Stimulated activated CD4-positive, alpha-beta T cell treated with anti-CD3 and anti-CD28 coated beads, Interleukin-2, amount 100 ng/mL, for 4 hours (primary cell): ENCODE data around the gene PLD2.
"Not testable (repeated sequence)": the region's sequence is repeated elsewhere in the genome, so short reads cannot be mapped to it uniquely, and the experiment has no call there.

Experiments used
- DNase-seq: peaks from one replicate; pipeline ENCODE4 v3.0.0-alpha.2; 2020; ENCODE audit warnings: low read depth

The PLD2 gene

GRCh38 chr17:4789951-4790704 is 16.8 kb upstream of the PLD2 start:
- DNase-seq, result peak; percentile 71

DNA sequence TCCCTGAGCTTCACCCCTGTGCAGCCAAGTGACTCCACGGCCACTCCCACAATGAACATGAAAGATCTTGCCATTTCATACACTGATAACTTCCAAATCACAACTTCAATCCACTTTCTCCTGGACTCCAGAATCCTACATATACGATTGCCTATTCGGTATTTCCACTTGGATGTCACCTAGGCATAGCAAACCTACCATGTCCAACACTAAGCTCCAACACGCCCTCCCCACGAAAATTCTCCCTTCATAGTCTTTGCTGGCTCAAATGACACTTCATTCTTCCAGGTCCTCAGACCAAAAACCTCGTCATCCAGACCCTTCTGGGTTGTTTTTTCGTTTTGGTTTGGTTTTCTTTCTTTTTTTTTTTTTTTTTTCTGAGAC is 16.3 kb upstream of the PLD2 start:
- DNase-seq, result no peak

DNA sequence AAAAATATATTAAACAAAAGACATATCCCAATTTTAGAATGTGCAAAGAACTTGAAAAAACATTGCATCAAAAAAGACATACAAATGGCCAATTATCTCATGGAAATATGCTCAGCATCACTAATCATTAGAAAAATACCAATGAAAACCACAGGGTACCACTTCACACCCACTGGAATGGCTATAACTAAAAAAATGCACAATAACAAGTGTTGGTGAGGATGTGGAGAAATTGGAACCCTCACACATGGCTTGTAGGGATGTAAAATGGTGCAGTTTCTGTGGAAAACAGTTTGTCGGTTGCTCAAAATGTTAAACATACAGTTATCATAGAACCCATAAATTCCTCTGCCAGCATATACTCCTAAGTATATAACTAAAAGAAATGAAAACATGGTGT is 11.8 kb upstream of the PLD2 start:
- DNase-seq, result no peak

GRCh38 chr17:4796552-4796920 is 10.4 kb upstream of the PLD2 start:
- no peak for DNase-seq

DNA sequence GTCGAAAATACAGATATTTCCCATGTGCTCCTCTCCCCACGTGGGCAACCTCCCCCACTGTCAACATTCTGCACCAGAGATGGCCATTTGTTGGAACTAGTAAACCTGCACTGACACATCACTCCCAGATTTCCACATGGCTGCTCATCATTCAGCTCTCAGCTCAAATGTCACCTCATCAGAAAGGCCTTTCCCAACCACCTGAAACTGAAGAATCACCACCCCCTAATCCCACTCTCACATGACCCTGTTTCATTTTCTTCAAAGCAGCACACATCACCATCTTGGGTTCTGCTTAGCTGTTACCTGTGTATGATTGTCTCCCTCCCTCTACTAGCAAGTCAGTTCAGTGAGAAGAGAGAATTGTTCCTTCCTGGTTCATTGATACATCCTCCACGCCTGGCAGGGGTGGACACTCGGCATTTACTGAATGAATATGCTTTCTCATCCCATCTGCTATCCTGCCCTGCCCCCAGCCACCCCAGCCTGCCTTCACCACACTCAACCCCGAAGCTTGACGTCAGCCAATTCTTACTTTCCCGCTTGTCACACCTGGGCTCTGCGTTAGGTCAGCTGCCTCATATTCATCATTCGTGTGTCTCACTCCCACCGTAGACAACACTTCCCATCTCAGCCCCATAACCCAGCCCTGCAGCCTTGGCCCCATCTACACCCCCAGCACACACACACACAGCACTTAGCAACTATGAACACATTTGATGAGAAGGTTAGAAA is 6.3 kb upstream of the PLD2 start:
- no peak for DNase-seq

DNA sequence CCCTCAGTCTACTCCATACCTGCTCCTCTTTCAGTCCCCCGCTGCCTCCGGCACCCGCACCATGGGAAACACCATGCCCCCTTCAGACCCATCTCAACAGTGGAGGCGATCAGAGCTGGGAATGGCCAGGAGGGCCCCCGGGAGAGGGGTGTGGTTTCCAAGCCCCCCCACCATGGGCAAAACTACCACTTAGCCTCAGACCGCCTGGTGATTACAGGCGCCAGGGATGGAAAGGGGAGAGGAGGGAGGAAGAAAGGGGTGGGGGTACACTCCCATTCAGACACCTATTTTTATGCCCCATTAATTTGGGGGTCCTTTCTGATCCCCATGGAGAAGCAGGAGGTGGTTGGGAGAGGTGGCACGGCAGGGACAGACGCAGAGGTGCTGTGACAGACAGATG is 4.7 kb upstream of the PLD2 start, which contains the start of gene C17orf114:
TSS of gene C17orf114 (minus strand) at position 101 of the 400 bp plus-strand sequence.
- DNase-seq, result no peak

GRCh38 chr17:4806456-4806776 is 536 bp upstream of the PLD2 start:
- DNase-seq, result no peak

DNA sequence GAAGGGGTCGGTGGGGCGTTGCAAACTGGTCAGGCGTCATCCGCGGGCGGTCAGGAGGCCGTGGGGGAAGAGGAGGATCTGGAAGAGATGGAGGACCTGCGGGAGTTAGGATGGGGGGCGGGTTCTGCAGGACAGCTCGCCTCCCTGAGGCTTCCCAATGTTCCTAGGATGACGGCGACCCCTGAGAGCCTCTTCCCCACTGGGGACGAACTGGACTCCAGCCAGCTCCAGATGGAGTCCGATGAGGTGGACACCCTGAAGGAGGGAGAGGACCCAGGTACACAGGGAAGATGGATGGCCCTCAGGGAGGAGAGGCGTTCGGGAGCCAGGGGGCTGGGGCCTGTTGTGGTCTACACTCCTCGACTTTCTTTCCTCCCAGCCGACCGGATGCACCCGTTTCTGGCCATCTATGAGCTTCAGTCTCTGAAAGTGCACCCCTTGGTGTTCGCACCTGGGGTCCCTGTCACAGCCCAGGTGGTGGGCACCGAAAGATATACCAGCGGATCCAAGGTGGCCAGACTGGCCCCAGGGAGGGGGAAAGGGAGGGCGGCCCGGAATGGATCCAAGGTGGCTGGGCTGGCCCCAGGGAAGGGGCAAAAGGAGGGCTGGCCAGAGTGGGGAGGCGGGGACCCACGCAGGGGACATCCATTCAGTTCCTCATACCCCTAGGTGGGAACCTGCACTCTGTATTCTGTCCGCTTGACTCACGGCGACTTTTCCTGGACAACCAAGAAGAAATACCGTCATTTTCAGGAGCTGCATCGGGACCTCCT is 839 bp downstream of the PLD2 start:
- no peak for DNase-seq

DNA sequence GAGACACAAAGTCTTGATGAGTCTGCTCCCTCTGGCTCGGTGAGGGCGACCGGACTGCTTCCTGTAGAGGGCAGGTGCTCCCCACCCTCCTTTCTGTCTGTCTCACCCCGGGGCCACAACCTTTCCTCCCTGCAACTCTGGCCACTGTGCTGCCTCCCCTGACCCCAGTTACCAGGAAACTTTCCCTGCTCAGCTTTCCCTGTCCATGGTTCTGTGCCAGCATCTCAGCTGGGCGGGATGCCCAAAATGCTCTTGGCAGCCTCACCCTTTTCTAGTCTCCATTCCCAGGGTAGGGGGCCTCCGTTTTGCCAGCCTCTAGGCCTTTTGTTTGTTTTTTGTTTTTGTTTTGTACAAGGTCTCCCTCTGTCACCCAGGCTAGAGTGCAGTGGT is 1.4 kb downstream of the PLD2 start:
- no peak for DNase-seq

DNA sequence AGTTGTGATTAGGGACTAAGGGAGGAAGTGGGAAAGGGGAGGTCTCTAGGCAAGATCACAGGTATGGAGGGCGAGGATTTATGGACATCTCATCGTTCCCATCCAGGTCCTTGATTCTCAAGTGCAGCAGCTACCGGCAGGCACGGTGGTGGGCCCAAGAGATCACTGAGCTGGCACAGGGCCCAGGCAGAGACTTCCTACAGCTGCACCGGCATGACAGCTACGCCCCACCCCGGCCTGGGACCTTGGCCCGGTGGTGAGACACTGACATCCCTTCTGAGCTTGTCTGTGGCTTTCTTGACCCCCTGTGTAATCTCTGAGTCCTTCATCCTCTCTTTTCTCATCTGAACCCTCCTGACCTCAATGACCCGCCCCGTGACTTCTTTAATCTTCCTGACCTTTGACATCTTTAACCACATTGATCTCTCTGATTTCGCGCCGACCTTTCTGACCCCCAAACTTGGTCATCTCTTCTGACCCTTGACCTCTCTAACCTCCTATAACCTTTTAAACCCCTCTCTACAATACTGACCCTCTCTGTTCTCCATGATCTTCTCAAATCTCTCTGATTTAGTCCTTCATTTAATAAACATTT is 3.8 kb downstream of the PLD2 start:
- no peak for DNase-seq

- DNase-seq, result no peak
Measured at GRCh38 chr17:4811471-4811870, 4.5 kb downstream of the PLD2 start.

GRCh38 chr17:4812690-4813089 is 5.7 kb downstream of the PLD2 start:
- no peak for DNase-seq

DNA sequence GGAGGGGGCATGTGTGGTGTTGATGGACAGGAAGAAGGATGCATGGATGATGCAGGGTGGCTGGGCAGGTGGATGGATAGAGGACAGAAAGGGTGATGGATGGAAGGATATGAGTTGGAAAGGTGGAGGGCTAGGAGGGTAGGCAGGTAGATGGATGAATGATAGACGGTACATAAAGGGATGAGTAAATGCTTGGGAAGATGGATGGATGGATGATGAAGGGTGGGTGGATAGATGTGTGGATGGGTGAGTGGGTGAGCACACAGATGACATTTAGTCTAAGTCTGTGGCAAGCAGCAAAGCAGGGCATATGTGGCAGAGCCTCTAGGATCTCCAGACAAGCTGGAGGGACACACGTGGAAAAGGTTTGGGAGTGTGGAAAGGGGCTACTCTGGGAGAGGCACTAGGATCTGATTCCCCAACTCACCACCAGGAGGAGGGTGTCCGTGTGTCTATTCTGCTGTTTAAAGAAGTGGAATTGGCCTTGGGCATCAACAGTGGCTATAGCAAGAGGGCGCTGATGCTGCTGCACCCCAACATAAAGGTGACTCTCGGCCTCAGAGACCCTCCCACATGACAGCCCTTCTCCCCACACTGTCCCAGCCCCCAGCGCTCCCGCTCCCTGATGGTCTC is 8.2 kb downstream of the PLD2 start:
- DNase-seq, result no peak

- DNase-seq, result no peak
Measured at GRCh38 chr17:4816826-4817225, 9.9 kb downstream of the PLD2 start.

- no peak for DNase-seq
Measured at GRCh38 chr17:4818276-4818675, 11.3 kb downstream of the PLD2 start.

DNA sequence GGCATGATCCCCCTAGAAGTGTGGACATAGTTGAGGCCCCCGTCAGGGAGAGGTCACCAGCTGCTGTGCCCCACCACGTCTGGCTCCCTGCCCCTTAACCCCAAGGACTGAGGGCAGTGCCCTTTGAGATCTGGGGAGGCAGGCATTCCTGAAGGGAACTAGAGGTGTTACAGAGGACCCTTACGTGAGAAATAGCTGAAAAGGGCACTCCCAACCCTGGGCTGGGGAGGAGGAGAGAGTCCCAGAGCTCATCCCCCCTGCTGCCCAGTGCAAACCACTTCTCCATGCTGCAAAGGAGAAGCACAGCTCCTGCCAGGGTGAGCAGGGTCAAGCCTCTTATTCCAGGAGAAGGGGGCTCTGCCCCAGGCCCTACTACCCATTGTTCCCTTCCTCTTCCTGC is 15.9 kb downstream of the PLD2 start:
- no peak for DNase-seq

DNA sequence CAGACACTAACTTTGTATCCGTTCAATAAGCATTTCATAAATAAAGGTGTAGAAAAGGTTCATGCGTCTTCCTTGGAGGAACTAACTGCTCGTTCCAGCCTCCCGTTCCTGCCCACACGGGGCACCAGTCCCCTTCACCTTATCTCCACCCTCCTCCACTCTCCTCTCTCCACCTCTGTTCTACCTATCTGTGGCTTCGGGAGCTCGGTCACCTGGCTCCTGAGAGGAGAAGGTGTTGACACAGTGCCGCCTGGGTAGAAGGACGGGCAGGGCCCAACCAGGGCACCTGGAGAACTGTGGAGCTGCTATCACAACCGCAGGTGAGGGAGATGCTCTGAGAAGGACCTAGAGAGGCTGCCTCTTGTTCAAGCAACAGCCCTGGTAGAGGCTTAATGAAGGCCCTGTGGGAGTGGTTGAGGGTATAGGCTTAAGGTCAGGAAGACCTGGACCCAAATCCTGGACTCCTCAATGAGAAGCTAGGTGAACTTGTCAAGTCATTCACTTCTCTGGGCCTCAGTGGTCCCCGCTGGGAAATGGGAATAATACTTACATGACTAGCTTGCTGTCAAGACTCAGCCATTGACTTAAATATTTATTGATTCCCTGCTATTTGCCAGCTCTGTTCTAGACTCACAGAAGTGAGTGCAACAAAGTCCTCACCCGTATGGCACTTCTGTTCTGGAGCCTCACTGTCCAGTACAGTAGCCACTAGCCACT is 16.6 kb downstream of the PLD2 start:
- DNase-seq, result no peak

- no peak for DNase-seq
Measured at GRCh38 chr17:4827399-4827798, 20.4 kb downstream of the PLD2 start.

DNA sequence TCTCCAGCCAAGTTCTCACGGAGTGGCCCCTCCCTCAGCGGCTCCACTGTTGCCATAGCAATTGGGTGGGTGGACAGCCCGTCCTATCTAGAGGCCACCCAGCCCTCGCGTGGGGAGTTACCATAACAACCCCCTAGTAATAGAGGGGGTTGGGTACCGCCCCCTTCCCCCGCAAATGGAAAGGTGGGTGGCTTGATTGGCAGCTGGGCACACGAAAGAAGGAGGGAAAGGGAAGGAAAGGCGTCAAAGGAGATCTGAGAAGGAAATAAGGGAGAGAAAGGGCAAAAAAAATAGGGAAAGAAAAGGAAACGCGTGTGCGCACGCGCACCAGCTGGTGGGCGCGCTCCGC is 25.9 kb downstream of the PLD2 start:
- not testable (repeated sequence) for DNase-seq

DNA sequence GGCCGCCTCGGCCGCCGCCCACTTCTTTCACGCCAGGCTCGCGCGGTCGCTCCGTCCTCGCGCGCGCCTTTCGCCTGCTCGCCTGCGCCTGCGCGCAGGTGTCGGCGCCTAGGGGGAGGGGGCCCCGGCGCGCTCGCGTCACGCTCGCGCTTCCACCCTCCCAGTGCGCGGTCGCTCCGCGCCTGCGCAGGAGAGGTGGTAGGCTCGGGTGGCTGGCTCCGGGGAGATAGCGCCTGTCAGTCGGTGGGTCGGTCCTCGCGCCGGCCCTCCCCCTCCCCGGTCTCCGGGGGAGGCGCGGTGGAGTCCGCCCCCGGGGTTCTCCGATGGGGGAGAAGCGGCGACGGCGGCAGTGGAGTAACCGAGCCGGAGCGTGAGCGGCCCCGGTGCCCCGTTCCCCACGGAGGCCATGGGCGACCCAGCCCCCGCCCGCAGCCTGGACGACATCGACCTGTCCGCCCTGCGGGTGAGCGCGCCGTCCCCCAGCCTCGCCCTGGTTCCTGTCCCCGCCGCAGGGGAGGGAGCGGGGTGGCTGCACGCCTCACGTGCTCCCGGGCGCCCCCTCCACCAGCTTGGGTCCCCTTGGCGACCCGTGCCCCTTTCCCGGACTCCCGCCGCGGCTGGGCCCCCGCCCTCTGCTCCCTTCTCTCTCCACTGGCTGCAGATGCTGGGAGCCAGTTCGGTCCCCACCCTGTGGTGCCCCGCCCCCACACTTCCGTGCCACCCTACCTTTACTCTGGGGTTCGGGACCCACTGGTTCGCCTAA is 26.4 kb downstream of the PLD2 start, which contains the start of gene MINK1:
TSS of gene MINK1 (plus strand) at position 163 of the 763 bp plus-strand sequence. CDS start at position 407, 244 bp downstream.
- DNase-seq, result peak; percentile 84
